ENCODE measurements around the gene SGTA. TPM values are rescaled to one million over a fixed set of nuclear protein-coding genes. Genes with fewer than 3 reads are reported as not detected.

SGTA gene
- total and polyA plus RNA-seq, 2 of the 13 experiments (the other 11 are each of a cell fraction or from before 2014, with no cell fraction given), result 43.9 to 47.4 TPM

DNA sequence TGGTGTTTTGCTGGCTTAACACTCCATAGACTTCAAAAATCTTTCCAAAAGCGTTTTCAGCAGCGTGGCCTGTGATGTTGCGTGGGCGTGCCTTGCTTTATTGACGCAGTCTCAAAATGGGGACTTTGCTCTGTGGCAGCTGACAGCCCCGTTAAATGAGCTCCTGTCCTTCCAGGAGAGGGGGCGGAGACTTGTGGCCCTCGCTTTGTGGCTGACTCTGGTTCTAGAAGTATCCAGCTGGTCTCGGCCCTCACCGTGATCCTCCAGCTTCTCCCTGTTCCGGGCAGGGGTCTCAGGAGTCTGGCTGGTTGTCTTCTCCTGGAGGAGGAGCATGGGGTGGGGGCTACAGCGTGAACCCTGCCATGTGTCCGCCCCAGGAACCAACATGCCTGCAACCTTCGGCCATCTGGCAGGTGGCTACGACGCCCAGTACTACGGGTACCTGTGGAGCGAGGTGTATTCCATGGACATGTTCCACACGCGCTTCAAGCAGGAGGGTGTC, 28.2 kb upstream of the SGTA start (continued):
- TF ChIP-seq, protein P1, sequence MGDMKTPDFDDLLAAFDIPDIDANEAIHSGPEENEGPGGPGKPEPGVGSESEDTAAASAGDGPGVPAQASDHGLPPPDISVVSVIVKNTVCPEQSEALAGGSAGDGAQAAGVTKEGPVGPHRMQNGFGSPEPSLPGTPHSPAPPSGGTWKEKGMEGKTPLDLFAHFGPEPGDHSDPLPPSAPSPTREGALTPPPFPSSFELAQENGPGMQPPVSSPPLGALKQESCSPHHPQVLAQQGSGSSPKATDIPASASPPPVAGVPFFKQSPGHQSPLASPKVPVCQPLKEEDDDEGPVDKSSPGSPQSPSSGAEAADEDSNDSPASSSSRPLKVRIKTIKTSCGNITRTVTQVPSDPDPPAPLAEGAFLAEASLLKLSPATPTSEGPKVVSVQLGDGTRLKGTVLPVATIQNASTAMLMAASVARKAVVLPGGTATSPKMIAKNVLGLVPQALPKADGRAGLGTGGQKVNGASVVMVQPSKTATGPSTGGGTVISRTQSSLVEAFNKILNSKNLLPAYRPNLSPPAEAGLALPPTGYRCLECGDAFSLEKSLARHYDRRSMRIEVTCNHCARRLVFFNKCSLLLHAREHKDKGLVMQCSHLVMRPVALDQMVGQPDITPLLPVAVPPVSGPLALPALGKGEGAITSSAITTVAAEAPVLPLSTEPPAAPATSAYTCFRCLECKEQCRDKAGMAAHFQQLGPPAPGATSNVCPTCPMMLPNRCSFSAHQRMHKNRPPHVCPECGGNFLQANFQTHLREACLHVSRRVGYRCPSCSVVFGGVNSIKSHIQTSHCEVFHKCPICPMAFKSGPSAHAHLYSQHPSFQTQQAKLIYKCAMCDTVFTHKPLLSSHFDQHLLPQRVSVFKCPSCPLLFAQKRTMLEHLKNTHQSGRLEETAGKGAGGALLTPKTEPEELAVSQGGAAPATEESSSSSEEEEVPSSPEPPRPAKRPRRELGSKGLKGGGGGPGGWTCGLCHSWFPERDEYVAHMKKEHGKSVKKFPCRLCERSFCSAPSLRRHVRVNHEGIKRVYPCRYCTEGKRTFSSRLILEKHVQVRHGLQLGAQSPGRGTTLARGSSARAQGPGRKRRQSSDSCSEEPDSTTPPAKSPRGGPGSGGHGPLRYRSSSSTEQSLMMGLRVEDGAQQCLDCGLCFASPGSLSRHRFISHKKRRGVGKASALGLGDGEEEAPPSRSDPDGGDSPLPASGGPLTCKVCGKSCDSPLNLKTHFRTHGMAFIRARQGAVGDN (CRISPR knock-in tag; IDR thresholded peaks at IDR 0.05), result peak; percentile 99
- TF ChIP-seq RAD21 (CRISPR knock-in tag; IDR thresholded peaks at IDR 0.05) (no peak), ETV5 (CRISPR knock-in tag; IDR thresholded peaks at IDR 0.05; ENCODE audit: borderline replicate concordance) (peak; percentile 17; the same call in 1 of the 2 replicates), ZNF670 (CRISPR knock-in tag; IDR thresholded peaks at IDR 0.05; ENCODE audit: borderline replicate concordance) (no peak), NFATC3 (CRISPR knock-in tag; IDR thresholded peaks at IDR 0.05) (no peak), FOXC1 (CRISPR knock-in tag; IDR thresholded peaks at IDR 0.05; ENCODE audit: borderline replicate concordance) (peak; percentile 22; the same call in 1 of the 2 replicates), NR2F6 (IDR thresholded peaks at IDR 0.05) (no peak), NR2F6 (CRISPR knock-in tag; IDR thresholded peaks at IDR 0.05) (peak; percentile 55; the same call in 1 of the 2 replicates), ZNF350 (CRISPR knock-in tag; IDR thresholded peaks at IDR 0.05; ENCODE audit: borderline replicate concordance, low read depth) (peak; percentile 50; the same call in 1 of the 2 replicates), NFKBIZ (CRISPR knock-in tag; IDR thresholded peaks at IDR 0.05) (no peak), BORCS8-MEF2B (CRISPR knock-in tag; IDR thresholded peaks at IDR 0.05) (peak; percentile 5; the same call in 1 of the 2 replicates), ATF7 (IDR thresholded peaks at IDR 0.05) (no peak), ATF7 (CRISPR knock-in tag; IDR thresholded peaks at IDR 0.05) (no peak), FOXA1 (IDR thresholded peaks at IDR 0.05) (no peak), FOXA1 (CRISPR knock-in tag; IDR thresholded peaks at IDR 0.05) (peak; percentile 85), ZNF598 (CRISPR knock-in tag; IDR thresholded peaks at IDR 0.05; ENCODE audit: borderline replicate concordance) (0 out of 2 replicates have a peak, but pooled peaks have one; percentile 79)

Data from HepG2 (cell line).